Measurements from ENCODE around the gene CASS4. TPM values are rescaled to one million over a fixed set of nuclear protein-coding genes. Genes with fewer than 3 reads are reported as not detected.

The CASS4 gene
- total RNA-seq, 1 experiment from 2014 or later, result not detected

DNA sequence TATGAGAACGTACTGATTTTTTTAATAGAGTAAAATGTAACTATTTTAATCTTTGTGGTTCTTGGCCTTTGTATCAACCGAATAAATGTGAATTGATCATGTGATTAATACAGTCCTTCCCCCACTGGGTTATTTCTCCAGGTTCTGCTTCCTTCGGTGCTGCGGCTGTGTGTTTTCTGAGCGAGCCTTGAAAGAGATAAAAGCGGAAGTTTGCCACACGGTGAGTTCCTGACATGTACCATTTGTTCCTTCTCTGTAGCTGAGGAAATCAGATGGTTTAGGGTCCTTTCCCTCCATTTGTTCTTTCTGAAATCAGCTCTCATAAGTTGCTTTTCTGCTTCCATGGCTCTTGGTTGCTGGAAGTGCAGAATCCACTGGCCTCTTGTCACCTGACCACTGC is 71.9 kb downstream of the CASS4 start:
- Mint-ChIP-seq H3K4me3 (ENCODE audit: unreplicated experiment) (no peak overlapping the region), H3K4me1 (ENCODE audit: insufficient read depth, unreplicated experiment) (no peaks in the 10 kb centered on the region), H3K36me3 (ENCODE audit: insufficient read depth, unreplicated experiment) (peaks cover 86% of the 10 kb centered on the region), H3K27ac (ENCODE audit: low read depth, unreplicated experiment) (no peak overlapping the region), H3K27me3 (ENCODE audit: insufficient read depth, unreplicated experiment) (no peaks in the 10 kb centered on the region), H3K9me3 (ENCODE audit: unreplicated experiment) (no peaks in the 10 kb centered on the region)
- no TSS peak for BruUV-seq (replicated peaks)
- TF ChIP-seq, protein P1, sequence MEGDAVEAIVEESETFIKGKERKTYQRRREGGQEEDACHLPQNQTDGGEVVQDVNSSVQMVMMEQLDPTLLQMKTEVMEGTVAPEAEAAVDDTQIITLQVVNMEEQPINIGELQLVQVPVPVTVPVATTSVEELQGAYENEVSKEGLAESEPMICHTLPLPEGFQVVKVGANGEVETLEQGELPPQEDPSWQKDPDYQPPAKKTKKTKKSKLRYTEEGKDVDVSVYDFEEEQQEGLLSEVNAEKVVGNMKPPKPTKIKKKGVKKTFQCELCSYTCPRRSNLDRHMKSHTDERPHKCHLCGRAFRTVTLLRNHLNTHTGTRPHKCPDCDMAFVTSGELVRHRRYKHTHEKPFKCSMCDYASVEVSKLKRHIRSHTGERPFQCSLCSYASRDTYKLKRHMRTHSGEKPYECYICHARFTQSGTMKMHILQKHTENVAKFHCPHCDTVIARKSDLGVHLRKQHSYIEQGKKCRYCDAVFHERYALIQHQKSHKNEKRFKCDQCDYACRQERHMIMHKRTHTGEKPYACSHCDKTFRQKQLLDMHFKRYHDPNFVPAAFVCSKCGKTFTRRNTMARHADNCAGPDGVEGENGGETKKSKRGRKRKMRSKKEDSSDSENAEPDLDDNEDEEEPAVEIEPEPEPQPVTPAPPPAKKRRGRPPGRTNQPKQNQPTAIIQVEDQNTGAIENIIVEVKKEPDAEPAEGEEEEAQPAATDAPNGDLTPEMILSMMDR (IDR thresholded peaks at IDR 0.05; ENCODE audit: unreplicated experiment), result no peak
- ChIA-PET CTCF (no interaction called here), POLR2A (no interaction called here)
- intact Hi-C loops (cut with micrococcal nuclease), result no loop called here
- no peak for DNase-seq (ENCODE audit: unreplicated experiment)

- DNase-seq (ENCODE audit: unreplicated experiment), result no peak
- no peaks in the 10 kb centered on the region for H3K27me3 Mint-ChIP-seq (ENCODE audit: insufficient read depth, unreplicated experiment)
- intact Hi-C loops (cut with micrococcal nuclease), result no loop called here
- peaks cover 88% of the 10 kb centered on the region for H3K36me3 Mint-ChIP-seq (ENCODE audit: insufficient read depth, unreplicated experiment)
- H3K9me3 Mint-ChIP-seq (ENCODE audit: unreplicated experiment), result no peaks in the 10 kb centered on the region
- no peak overlapping the region for H3K4me3 Mint-ChIP-seq (ENCODE audit: unreplicated experiment)
- no peaks in the 10 kb centered on the region for H3K4me1 Mint-ChIP-seq (ENCODE audit: insufficient read depth, unreplicated experiment)
- BruUV-seq (replicated peaks), result no TSS peak
- no peak overlapping the region for H3K27ac Mint-ChIP-seq (ENCODE audit: low read depth, unreplicated experiment)
- ChIA-PET POLR2A (no interaction called here), CTCF (interaction anchor here (0.6 kb wide), 1 partner anchor 859 kb away, joined by 3 read pairs; no protein-coding TSS in a partner anchor)
- TF ChIP-seq, protein P1 (IDR thresholded peaks at IDR 0.05; ENCODE audit: unreplicated experiment), result no peak
Observed at GRCh38 chr20:56487216-56487615, 75.2 kb downstream of the CASS4 start.

- peaks cover 91% of the 10 kb centered on the region for H3K36me3 Mint-ChIP-seq (ENCODE audit: insufficient read depth, unreplicated experiment)
- TF ChIP-seq, protein P1 (IDR thresholded peaks at IDR 0.05; ENCODE audit: unreplicated experiment), result no peak
- CTCF ChIA-PET, result interaction anchor here (0.6 to 1.0 kb wide), 3 partner anchors 61 to 91 kb away, joined by 3 to 5 read pairs (median 3); no protein-coding TSS in a partner anchor
Observed at GRCh38 chr20:56488566-56488965, 76.5 kb downstream of the CASS4 start.

DNA sequence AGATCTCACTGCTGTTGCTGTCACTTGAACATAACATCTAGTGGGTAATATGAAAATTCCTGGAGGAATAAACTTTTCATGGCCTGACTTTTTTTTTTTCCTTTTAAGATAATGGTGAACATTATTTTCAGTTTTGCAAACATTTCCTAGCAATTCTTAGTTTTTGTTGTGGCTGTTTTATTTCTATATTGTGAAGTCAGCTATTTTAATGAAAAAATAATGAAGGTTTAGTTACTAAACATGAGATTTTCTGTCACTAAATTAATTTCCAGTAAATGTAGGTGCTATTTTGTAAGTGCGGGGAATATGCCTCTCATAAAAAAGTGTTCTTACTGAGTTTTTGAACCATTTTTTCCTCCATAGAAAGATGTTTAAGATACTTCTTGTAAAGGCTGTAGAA is 89.1 kb downstream of the CASS4 start:
- Mint-ChIP-seq H3K4me3 (ENCODE audit: unreplicated experiment) (no peak overlapping the region), H3K27me3 (ENCODE audit: insufficient read depth, unreplicated experiment) (no peaks in the 10 kb centered on the region), H3K9me3 (ENCODE audit: unreplicated experiment) (peaks cover 8% of the 10 kb centered on the region), H3K36me3 (ENCODE audit: insufficient read depth, unreplicated experiment) (peaks cover 48% of the 10 kb centered on the region), H3K4me1 (ENCODE audit: insufficient read depth, unreplicated experiment) (no peaks in the 10 kb centered on the region), H3K27ac (ENCODE audit: low read depth, unreplicated experiment) (no peak overlapping the region)
- POLR2A ChIA-PET, result interaction anchor here (0.7 to 0.9 kb wide), 2 partner anchors 46 to 74 kb away, joined by 3 to 4 read pairs; no protein-coding TSS in a partner anchor
- no peak for DNase-seq (ENCODE audit: unreplicated experiment)
- BruUV-seq (replicated peaks), result no TSS peak
- intact Hi-C loops (cut with micrococcal nuclease), result no loop called here
- CTCF ChIA-PET, result interaction anchor here (0.7 to 0.9 kb wide), 3 partner anchors 14 to 473 kb away, joined by 3 to 4 read pairs (median 3); no protein-coding TSS in a partner anchor
- TF ChIP-seq, protein P1 (IDR thresholded peaks at IDR 0.05; ENCODE audit: unreplicated experiment), result no peak

More at GRCh38 chr20:56488566-56488965, 76.5 kb downstream of the CASS4 start:
- Mint-ChIP-seq H3K27me3 (ENCODE audit: insufficient read depth, unreplicated experiment) (no peaks in the 10 kb centered on the region), H3K9me3 (ENCODE audit: unreplicated experiment) (no peaks in the 10 kb centered on the region), H3K4me3 (ENCODE audit: unreplicated experiment) (no peak overlapping the region), H3K4me1 (ENCODE audit: insufficient read depth, unreplicated experiment) (no peaks in the 10 kb centered on the region), H3K27ac (ENCODE audit: low read depth, unreplicated experiment) (no peak overlapping the region)
- POLR2A ChIA-PET, result no interaction called here
- no TSS peak for BruUV-seq (replicated peaks)
- no peak for DNase-seq (ENCODE audit: unreplicated experiment)
- intact Hi-C loops (cut with micrococcal nuclease), result no loop called here

Data from MCF 10A (cell line).